SU-DHL-6 (cell line): ENCODE data around the gene RABL2B.

Source experiments
- EZH2phosphoT487 ChIP-seq: fragments of 200-600 bp; sonication (generic), shearing (Covaris generic); conservative IDR thresholded peaks from 2 replicates; pipeline ENCODE4 v1.6.1; 2018; ENCODE audit warnings: mild to moderate bottlenecking, antibody characterized with exemption, low read length, moderate library complexity, mixed read lengths
- TF ChIP-seq, protein P1 (sequence below): fragments of 200-600 bp; sonication (generic); IDR thresholded peaks from one replicate; pipeline ENCODE4 v1.5.1; 2017; ENCODE audit warnings: antibody characterized with exemption, mild to moderate bottlenecking, low read length, moderate library complexity; ENCODE audit not compliant: insufficient read depth, poor library complexity, severe bottlenecking

DNA sequence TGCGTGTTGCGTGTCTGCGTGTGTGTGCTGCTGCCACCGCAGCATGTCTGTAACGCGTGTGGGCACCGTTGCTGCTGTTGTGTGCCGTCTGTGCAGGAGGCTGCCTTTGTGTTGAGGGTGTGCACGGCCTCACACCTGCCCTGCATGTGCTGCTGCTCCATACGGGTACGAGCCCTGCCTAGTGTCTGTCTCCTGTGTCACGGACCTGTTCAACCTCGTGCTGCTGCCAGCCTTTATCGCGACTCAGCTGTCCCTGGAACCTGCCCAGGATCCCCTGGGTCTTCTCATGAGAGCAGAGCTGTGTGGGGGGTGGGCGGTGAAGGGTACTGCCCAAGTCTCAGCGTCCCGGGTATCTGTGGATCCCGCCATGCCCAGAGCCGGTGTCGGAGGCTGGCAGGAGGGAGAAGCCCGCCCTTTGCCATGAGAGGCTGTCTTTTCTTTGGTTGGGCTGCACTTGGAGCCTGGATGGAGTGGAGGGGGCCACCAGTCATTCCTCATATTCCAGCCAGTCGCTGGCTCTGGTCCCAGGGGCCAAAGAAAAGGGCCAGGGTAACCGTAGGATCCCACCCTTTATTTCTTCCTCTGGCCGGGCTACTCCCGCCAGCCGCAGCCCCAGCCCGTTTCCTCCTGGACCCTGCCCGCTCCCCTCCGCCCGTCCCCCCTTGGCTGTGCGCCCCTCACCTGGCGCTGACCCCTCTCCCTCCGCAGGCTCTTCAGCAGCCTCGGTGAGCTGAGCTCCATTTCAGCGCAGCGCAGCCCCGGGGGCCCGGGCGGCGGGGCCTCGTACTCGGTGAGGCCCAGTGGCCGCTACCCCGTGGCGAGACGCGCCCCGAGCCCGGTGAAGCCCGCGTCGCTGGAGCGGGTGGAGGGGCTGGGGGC, 53.2 kb downstream of the RABL2B start:
- TF ChIP-seq, protein P1, sequence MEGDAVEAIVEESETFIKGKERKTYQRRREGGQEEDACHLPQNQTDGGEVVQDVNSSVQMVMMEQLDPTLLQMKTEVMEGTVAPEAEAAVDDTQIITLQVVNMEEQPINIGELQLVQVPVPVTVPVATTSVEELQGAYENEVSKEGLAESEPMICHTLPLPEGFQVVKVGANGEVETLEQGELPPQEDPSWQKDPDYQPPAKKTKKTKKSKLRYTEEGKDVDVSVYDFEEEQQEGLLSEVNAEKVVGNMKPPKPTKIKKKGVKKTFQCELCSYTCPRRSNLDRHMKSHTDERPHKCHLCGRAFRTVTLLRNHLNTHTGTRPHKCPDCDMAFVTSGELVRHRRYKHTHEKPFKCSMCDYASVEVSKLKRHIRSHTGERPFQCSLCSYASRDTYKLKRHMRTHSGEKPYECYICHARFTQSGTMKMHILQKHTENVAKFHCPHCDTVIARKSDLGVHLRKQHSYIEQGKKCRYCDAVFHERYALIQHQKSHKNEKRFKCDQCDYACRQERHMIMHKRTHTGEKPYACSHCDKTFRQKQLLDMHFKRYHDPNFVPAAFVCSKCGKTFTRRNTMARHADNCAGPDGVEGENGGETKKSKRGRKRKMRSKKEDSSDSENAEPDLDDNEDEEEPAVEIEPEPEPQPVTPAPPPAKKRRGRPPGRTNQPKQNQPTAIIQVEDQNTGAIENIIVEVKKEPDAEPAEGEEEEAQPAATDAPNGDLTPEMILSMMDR = no peak
- no peak for TF ChIP-seq EZH2phosphoT487
